Prostate gland (tissue), 2 donors: ENCODE data around the gene VCX2.

Experiments used
- CTCF ChIP-seq, 4 experiments: fragments of 200-600 bp in 2 of 4; fragments of 450-650 bp in 2 of 4; sonication (generic) in 2 of 4; IDR thresholded peaks; 1 replicate in 3 of 4; 2 replicates in 1 of 4; pipeline ENCODE4 v1.5.1; 2016 to 2019; ENCODE audit warnings: antibody characterized with exemption in 4 of 4, mild to moderate bottlenecking in 2 of 4, moderate library complexity in 2 of 4
- POLR2A ChIP-seq: fragments of 450-650 bp; IDR thresholded peaks from one replicate; pipeline ENCODE4 v1.6.1; 2016; ENCODE audit warnings: antibody characterized with exemption, mild to moderate bottlenecking
- POLR2AphosphoS5 ChIP-seq: sonication (generic); formaldehyde crosslinking; IDR thresholded peaks from one replicate; pipeline ENCODE4 v1.6.1; 2017; ENCODE audit warnings: antibody characterized with exemption

- TF ChIP-seq CTCF (IDR thresholded peaks at IDR 0.05) (no peak), POLR2AphosphoS5 (no peak), POLR2A (no peak)
These were observed 33.3 kb upstream of the VCX2 start for GRCh38 chrX:8204169-8204935.
